HG03135 (cell line): ENCODE measurements around the gene KIF5C.

Source experiments
- ATAC-seq: cut with Tn5 transposase; IDR thresholded peaks from one replicate; pipeline ENCODE4 v1.9.1; 2021; ENCODE audit warnings: mild to moderate bottlenecking, moderate library complexity; ENCODE audit not compliant: unreplicated experiment

Gene KIF5C

DNA sequence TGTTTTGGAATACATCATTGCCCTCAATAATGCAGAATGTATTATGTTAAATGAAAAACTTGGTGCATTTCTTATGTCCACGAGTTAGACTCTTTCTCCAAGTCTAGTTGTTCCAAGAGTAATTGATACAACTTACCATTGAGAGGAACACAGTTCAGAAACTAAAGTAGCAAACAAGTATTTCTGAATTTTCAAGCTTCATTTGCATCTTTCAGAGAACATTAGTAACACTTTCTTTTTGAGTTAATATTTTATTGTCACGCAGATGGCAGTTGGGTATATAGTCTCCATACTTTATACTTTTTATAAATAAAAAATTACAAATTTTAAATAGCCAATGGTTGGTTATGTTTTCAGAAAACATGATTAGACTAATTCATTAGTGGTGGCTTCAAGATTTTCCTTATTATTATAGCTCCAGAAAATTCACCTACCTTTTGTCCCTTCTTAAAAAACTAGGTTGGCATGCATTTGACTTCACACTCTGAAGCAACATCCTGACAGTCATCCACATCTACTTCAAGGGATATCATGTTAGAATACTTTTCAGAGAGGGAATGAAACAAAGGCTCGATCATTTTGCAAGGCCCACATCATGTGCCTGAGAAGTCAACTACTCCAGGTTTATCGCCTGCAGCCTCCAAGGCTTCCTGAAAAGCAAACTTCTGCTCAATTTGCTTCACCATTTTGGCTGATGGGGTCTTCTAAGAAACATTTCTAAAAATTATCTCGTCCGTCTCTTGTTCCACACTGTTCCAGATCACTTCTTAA lies 193.4 kb downstream of the KIF5C start:
- ATAC-seq, result no peak

DNA sequence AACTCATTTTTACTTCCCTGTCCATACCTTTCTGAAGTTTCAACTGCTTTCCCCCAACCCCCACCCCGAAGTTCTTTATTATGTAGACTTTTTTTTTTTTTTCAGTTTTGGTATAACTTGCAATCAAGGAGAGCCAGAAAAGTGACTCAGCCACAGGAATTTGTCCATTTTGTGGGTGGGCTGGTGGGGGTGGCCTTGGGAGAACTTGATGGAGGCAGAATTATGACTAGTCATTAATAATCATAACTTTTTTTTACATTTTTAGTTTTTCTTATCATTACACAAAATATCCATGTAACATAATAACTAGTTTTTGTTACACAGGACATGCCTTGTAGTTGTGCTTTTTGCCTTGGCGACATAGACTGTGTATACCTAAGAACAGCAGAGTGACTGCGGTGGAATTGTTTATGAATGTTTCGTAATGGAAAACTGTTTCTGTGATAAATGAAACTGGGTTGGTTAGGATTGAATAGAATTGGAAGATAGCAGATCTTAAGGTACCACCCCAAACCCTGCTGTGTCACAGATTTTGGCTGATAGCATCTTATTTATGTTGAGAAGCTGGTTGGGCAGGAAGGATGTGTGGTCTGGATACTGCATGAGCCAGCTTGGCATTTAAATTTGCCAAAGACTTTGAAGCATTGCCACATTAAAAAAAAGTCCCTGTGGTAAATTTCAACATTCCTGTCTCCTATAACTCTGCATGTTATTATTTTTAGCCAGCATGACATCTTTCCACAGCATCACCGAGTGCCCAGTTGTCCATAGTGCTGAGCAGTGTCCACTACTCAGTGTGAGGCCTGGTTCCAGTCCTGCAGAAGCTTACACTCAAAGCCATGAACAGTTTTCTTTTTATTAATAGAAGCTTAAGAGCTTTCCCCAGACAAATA lies 194.2 kb downstream of the KIF5C start:
- no peak for ATAC-seq

DNA sequence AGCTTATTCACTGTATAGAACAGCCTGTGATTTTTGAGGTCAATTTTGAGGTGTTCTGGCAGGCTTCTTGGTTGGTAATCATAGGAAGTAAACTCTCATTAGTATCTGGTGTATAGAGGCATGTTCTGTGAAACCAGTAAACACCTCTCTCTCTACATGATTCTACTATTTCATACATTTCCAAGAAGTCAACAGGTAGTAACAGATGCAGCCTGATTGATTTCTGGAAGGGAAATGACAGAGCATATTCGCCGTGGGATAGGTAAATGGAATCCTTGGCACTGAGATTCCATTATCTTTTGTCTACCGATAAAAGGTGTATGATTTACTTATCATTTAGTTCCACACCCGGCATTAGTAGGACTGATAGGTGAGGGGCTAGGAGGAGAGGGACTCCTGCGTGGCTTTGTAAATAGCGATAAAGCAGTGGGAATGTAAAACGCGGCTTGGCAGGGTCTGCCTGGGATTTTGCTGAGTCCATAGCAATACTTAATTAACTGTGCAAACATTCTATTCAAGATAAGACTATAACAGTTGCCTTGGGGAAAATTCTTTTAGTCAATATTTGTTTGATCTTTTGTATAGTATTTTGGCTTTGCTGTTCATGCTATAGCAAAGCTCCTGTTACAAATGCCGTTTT lies 195.8 kb downstream of the KIF5C start:
- ATAC-seq, result no peak

DNA sequence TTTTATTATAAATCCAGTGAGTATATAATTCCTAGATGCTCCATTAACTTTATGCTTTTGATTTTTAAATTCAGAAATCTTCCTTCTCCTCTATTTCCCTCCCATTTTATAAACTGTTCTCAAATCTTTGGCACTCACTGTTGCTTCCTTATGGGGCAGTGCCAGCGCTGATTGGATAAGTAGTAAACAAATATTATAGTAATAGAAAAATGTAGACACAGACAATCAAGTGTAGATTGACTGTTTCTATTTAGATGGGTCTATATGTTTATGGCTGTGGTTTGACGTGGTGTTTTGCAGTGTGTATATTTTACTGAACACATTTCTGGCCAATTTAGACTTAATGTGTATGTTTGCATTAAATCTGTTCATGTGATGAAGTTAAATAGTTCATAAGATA lies 200.1 kb downstream of the KIF5C start:
- no peak for ATAC-seq

DNA sequence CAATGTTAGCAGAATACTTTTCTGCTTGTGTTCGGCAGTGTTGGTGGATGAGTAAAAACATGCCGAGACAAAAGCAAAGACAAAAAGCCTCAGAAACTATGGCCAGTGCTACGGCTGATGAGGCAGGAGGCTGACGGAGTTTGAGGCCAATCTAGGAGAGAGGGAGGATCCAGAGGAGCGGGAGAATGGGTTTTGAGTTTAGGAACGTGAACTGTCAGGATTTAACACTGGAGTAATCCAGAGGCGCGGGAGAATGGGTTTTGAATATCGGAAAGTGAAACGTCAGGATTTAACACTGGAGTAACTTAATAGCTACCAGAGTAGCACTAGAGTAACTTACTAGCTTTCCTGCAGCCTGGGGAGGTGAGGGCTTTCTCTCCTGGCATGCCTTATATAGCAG lies 200.8 kb downstream of the KIF5C start:
- ATAC-seq, result no peak
